ENCODE data around the gene MYO1D. TPM values are rescaled to one million over a fixed set of nuclear protein-coding genes. Genes with fewer than 3 reads are reported as not detected.

MYO1D gene
- total and polyA plus RNA-seq, 2 donors (not counting 3 experiments of a cell fraction or from before 2014, with no cell fraction given): 37.8 to 85.5 TPM

DNA sequence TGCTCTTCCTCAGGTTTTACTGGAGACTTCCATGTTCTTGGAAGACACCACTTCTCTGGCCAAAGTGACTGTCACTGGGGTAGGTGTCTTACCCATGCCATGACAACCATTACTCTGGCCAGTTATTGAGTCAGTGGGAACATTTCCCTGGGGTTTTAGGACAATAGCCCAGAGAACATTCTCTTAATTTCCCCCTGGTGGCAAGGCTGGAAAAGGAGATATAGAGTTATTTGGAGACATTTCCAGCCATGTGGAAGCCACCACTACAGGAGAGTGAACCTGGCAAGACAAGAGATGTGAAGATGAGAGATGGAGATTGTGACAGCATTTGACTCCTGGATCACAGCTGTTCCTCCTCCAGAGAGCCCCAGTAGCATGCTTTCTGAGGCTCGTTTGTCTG is 283.9 kb downstream of the MYO1D start:
- H3K27ac ChIP-seq (ENCODE audit: insufficient read depth, low read depth, low read length): no peak overlapping the region
- no peaks in the 10 kb centered on the region for H3K36me3 ChIP-seq (ENCODE audit: control insufficient read depth in 2 of 2, extremely low read depth in 1 of 2, insufficient read depth in 2 of 2, low read length in 2 of 2)
- no peaks in the 10 kb centered on the region for H3K9me1 ChIP-seq (replicated peaks; ENCODE audit: control insufficient read depth, extremely low read depth, insufficient read depth, low read length)
- no peak overlapping the region for H3K4me2 ChIP-seq (ENCODE audit: insufficient read depth, low read length)
- FAIRE-seq (no peak), DNase-seq (ENCODE audit: low read depth, low spot score) (no peak)
- no peaks in the 10 kb centered on the region for H3K79me2 ChIP-seq (ENCODE audit: control insufficient read depth, insufficient read depth, low read length)
- H3K27me3 ChIP-seq (ENCODE audit: control insufficient read depth in 2 of 2, insufficient read depth in 2 of 2, low read length in 2 of 2): no peaks in the 10 kb centered on the region
- no TSS peak for BruUV-seq (replicated peaks)
- intact Hi-C loops (cut with micrococcal nuclease): no loop called here
- POLR2A ChIA-PET: no interaction called here
- dilution Hi-C loops (cut with MboI; ENCODE audit: extremely low pct_ligation_motif_present, low sequenced_read_pairs): no loop called here
- H2AFZ ChIP-seq (ENCODE audit: low read depth, low read length): no peak overlapping the region
- H3K4me3 ChIP-seq (replicated peaks in 1 of 3; ENCODE audit: insufficient read depth in 1 of 3, low read depth in 1 of 3, low read length in 3 of 3): no peak overlapping the region
- CTCF ChIA-PET: no interaction called here
- TF ChIP-seq POLR2A (IDR thresholded peaks at IDR 0.05; ENCODE audit: low read depth, low read length) (no peak), MYC (IDR thresholded peaks at IDR 0.05; ENCODE audit: low read depth, low read length) (no peak), JUN (IDR thresholded peaks at IDR 0.05; ENCODE audit: borderline replicate concordance, insufficient read depth, insufficient read length, low read depth) (no peak), EZH2 (IDR thresholded peaks at IDR 0.05; ENCODE audit: borderline replicate concordance, low read depth, low read length, severe bottlenecking) (no peak), FOS (IDR thresholded peaks at IDR 0.05; ENCODE audit: borderline replicate concordance, insufficient read depth, low read length) (no peak), POLR2AphosphoS5 (IDR thresholded peaks at IDR 0.05; ENCODE audit: insufficient read depth, low read depth, low read length) (no peak)
- TF ChIP-seq, protein P1, sequence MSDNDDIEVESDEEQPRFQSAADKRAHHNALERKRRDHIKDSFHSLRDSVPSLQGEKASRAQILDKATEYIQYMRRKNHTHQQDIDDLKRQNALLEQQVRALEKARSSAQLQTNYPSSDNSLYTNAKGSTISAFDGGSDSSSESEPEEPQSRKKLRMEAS (IDR thresholded peaks at IDR 0.05; ENCODE audit: insufficient read depth, insufficient read length): no peak
- TF ChIP-seq, protein P2, sequence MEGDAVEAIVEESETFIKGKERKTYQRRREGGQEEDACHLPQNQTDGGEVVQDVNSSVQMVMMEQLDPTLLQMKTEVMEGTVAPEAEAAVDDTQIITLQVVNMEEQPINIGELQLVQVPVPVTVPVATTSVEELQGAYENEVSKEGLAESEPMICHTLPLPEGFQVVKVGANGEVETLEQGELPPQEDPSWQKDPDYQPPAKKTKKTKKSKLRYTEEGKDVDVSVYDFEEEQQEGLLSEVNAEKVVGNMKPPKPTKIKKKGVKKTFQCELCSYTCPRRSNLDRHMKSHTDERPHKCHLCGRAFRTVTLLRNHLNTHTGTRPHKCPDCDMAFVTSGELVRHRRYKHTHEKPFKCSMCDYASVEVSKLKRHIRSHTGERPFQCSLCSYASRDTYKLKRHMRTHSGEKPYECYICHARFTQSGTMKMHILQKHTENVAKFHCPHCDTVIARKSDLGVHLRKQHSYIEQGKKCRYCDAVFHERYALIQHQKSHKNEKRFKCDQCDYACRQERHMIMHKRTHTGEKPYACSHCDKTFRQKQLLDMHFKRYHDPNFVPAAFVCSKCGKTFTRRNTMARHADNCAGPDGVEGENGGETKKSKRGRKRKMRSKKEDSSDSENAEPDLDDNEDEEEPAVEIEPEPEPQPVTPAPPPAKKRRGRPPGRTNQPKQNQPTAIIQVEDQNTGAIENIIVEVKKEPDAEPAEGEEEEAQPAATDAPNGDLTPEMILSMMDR (IDR thresholded peaks at IDR 0.05; ENCODE audit: extremely low read depth in 1 of 2, insufficient read depth in 1 of 2, low read depth in 1 of 2, low read length in 2 of 2): no peak
- H3K9ac ChIP-seq (replicated peaks; ENCODE audit: extremely low read depth, insufficient read depth, low read length): no peak overlapping the region
- no peaks in the 10 kb centered on the region for H3K9me3 ChIP-seq (replicated peaks; ENCODE audit: control insufficient read depth, insufficient read depth, low read length)
- no peaks in the 10 kb centered on the region for H4K20me1 ChIP-seq (replicated peaks; ENCODE audit: control insufficient read depth, extremely low read depth, insufficient read depth, low read length)
- H3K4me1 ChIP-seq (ENCODE audit: control insufficient read depth, extremely low read depth, insufficient read depth, low read length): no peaks in the 10 kb centered on the region
